Osteoblast (primary cell): Measurements from ENCODE around the gene EHMT2. TPM values are rescaled to one million over a fixed set of nuclear protein-coding genes. Genes with fewer than 3 reads are reported as not detected.

ENCODE experiments used
- DNase-seq: peaks from one replicate; pipeline ENCODE4 v3.0.0; 2011; ENCODE audit warnings: low spot score, mixed read lengths; ENCODE audit not compliant: insufficient read length; ENCODE audit errors: missing footprints
- H2AFZ ChIP-seq: 2 replicates; pipeline ENCODE4 v1.6.0; 2011; ENCODE audit warnings: mild to moderate bottlenecking, low read length
- H3K27ac ChIP-seq: 2 replicates; pipeline ENCODE4 v1.5.1; 2011; ENCODE audit warnings: mild to moderate bottlenecking, low read depth, low read length, moderate library complexity
- H3K27me3 ChIP-seq: 2 replicates; pipeline ENCODE4 v1.6.0; 2012; ENCODE audit warnings: mild to moderate bottlenecking, control low read depth, inconsistent platforms, low read length, moderate library complexity; ENCODE audit not compliant: insufficient read depth
- H3K36me3 ChIP-seq: 2 replicates; pipeline ENCODE4 v1.5.1; 2011; ENCODE audit warnings: mild to moderate bottlenecking, low read length, control low read depth, moderate library complexity; ENCODE audit not compliant: insufficient read depth
- H3K4me1 ChIP-seq: 2 replicates; pipeline ENCODE4 v1.5.1; 2011; ENCODE audit warnings: mild to moderate bottlenecking, low read length, control low read depth, moderate library complexity; ENCODE audit not compliant: insufficient read depth
- H3K4me2 ChIP-seq: 2 replicates; pipeline ENCODE4 v1.6.0; 2011; ENCODE audit warnings: mild to moderate bottlenecking, low read length; ENCODE audit not compliant: insufficient read depth
- H3K4me3 ChIP-seq: fragments of 200-600 bp; sonication (generic); 3 replicates; pipeline ENCODE4 v1.5.1; 2012; ENCODE audit warnings: mild to moderate bottlenecking, low read length, inconsistent platforms; ENCODE audit not compliant: insufficient read depth
- H3K79me2 ChIP-seq: 2 replicates; pipeline ENCODE4 v1.6.0; 2012; ENCODE audit warnings: mild to moderate bottlenecking, low read length, control low read depth, inconsistent platforms; ENCODE audit not compliant: insufficient read depth
- H3K9me3 ChIP-seq: 2 replicates; pipeline ENCODE4 v1.5.1; 2011; ENCODE audit warnings: low read depth, low read length, control low read depth
- H4K20me1 ChIP-seq: 2 replicates; pipeline ENCODE4 v1.6.0; 2012; ENCODE audit warnings: mild to moderate bottlenecking, low read length, control low read depth; ENCODE audit not compliant: insufficient read depth
- CTCF ChIP-seq: IDR thresholded peaks from 2 replicates; pipeline ENCODE4 v1.5.1; 2011; ENCODE audit warnings: mild to moderate bottlenecking, low read depth, low read length, moderate library complexity; ENCODE audit errors: extremely low read depth
- total RNA-seq: library from RNA; depleted of rRNA; stranded (reverse); fragments of >200 nt; gene quantifications from 2 replicates; pipeline ENCODE4 v1.2.3, GENCODE V29; 2012

EHMT2 gene
- total RNA-seq, 1 donor = 40.9 TPM

- TF ChIP-seq CTCF = peak; percentile 35
- Histone ChIP-seq H4K20me1 (no peaks in the 10 kb centered on the region), H3K27me3 (no peaks in the 10 kb centered on the region), H3K36me3 (no peaks in the 10 kb centered on the region), H3K4me1 (no peaks in the 10 kb centered on the region), H2AFZ (no peak overlapping the region), H3K4me2 (no peak overlapping the region), H3K9me3 (no peaks in the 10 kb centered on the region), H3K27ac (no peak overlapping the region), H3K79me2 (no peaks in the 10 kb centered on the region), H3K4me3 (no peak overlapping the region)
- no peak for DNase-seq
Observed at GRCh38 chr6:31922942-31923341, 25.4 kb upstream of the EHMT2 start.

GRCh38 chr6:31920811-31921210 lies 23.3 kb upstream of the EHMT2 start:
- Histone ChIP-seq H3K27ac (no peak overlapping the region), H3K4me1 (no peaks in the 10 kb centered on the region), H3K4me3 (no peak overlapping the region), H3K4me2 (no peak overlapping the region), H3K79me2 (no peaks in the 10 kb centered on the region), H3K9me3 (no peaks in the 10 kb centered on the region), H2AFZ (no peak overlapping the region), H4K20me1 (no peaks in the 10 kb centered on the region), H3K36me3 (no peaks in the 10 kb centered on the region), H3K27me3 (no peaks in the 10 kb centered on the region)
- no peak for TF ChIP-seq CTCF
- DNase-seq = no peak

GRCh38 chr6:31919624-31920303 lies 22.3 kb upstream of the EHMT2 start:
- Histone ChIP-seq H3K9me3 (no peaks in the 10 kb centered on the region), H3K36me3 (no peaks in the 10 kb centered on the region), H3K4me2 (no peak overlapping the region), H3K27me3 (no peaks in the 10 kb centered on the region), H4K20me1 (no peaks in the 10 kb centered on the region), H3K4me1 (no peaks in the 10 kb centered on the region), H3K4me3 (no peak overlapping the region), H2AFZ (no peak overlapping the region), H3K27ac (no peak overlapping the region), H3K79me2 (no peaks in the 10 kb centered on the region)
- no peak for TF ChIP-seq CTCF
- no peak for DNase-seq

- no peak for DNase-seq
- no peak for TF ChIP-seq CTCF
- no peaks in the 10 kb centered on the region for H3K36me3 ChIP-seq
- no peak overlapping the region for H2AFZ ChIP-seq
- H4K20me1 ChIP-seq = no peaks in the 10 kb centered on the region
- H3K4me2 ChIP-seq = no peak overlapping the region
- H3K4me1 ChIP-seq = no peaks in the 10 kb centered on the region
- H3K9me3 ChIP-seq = no peaks in the 10 kb centered on the region
- H3K79me2 ChIP-seq = no peaks in the 10 kb centered on the region
- H3K27ac ChIP-seq = no peak overlapping the region
- H3K27me3 ChIP-seq = no peaks in the 10 kb centered on the region
- H3K4me3 ChIP-seq = no peak overlapping the region
Observed at GRCh38 chr6:31918069-31918720, 20.7 kb upstream of the EHMT2 start.
